Parathyroid adenoma (tissue), 2 donors: ENCODE measurements around the gene TTC12.

Source experiments
- H2AFZ ChIP-seq: fragments of 300-600 bp; sonication (generic); one replicate; pipeline ENCODE4 v1.7.0; 2017; ENCODE audit warnings: antibody characterized with exemption, mild to moderate bottlenecking
- H3K27ac ChIP-seq: fragments of 300-600 bp; sonication (generic); one replicate; pipeline ENCODE4 v1.7.0; 2017
- H3K27me3 ChIP-seq: fragments of 300-600 bp; sonication (generic); one replicate; pipeline ENCODE4 v1.7.0; 2017; ENCODE audit warnings: low read length; ENCODE audit not compliant: control insufficient read depth, insufficient read depth
- H3K36me3 ChIP-seq: fragments of 300-600 bp; sonication (generic); one replicate; pipeline ENCODE4 v1.7.0; 2017; ENCODE audit warnings: low read length; ENCODE audit not compliant: control insufficient read depth, insufficient read depth
- H3K4me1 ChIP-seq: fragments of 300-600 bp; sonication (generic); one replicate; pipeline ENCODE4 v1.7.0; 2017; ENCODE audit warnings: control low read depth
- H3K4me2 ChIP-seq: fragments of 300-600 bp; sonication (generic); one replicate; pipeline ENCODE4 v1.7.0; 2017; ENCODE audit warnings: low read length
- H3K4me3 ChIP-seq: fragments of 300-600 bp; sonication (generic); one replicate; pipeline ENCODE4 v1.7.0; 2017; ENCODE audit warnings: low read depth, low read length
- H3K79me2 ChIP-seq: fragments of 300-600 bp; sonication (generic); one replicate; pipeline ENCODE4 v1.7.0; 2017; ENCODE audit warnings: control low read depth
- H3K9ac ChIP-seq: fragments of 300-600 bp; sonication (generic); one replicate; pipeline ENCODE4 v1.7.0; 2017; ENCODE audit warnings: mild to moderate bottlenecking
- H3K9me3 ChIP-seq: fragments of 300-600 bp; sonication (generic); one replicate; pipeline ENCODE4 v1.7.0; 2017; ENCODE audit warnings: low read length; ENCODE audit not compliant: control insufficient read depth
- CTCF ChIP-seq: fragments of 300-600 bp; sonication (generic); IDR thresholded peaks from one replicate; pipeline ENCODE4 v1.7.0; 2017; ENCODE audit warnings: antibody characterized with exemption, mild to moderate bottlenecking
- donor health status: primary hyperparathyroidism.

The TTC12 gene

DNA sequence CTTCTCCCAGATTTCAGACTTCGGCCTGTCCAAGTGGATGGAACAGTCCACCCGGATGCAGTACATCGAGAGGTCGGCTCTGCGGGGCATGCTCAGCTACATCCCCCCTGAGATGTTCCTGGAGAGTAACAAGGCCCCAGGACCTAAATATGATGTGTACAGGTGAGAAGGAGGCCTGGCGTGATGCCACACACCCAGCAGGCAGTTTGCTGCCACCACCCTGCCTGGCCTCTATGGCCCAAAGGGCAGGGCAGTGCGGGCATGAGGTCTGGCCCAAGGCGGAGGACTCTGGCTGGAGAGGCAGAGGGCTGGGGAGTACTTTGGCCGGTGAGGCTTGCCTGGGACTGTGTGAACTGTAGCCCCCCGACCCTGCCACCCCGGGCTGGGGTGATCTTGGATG, 80.5 kb downstream of the TTC12 start:
- H3K79me2 ChIP-seq, result no peaks in the 10 kb centered on the region
- no peak for TF ChIP-seq CTCF
- no peaks in the 10 kb centered on the region for H3K27me3 ChIP-seq
- no peaks in the 10 kb centered on the region for H3K4me1 ChIP-seq
- no peak overlapping the region for H3K4me3 ChIP-seq
- H3K9me3 ChIP-seq, result no peaks in the 10 kb centered on the region
- H2AFZ ChIP-seq, result no peak overlapping the region
- no peak overlapping the region for H3K9ac ChIP-seq
- H3K4me2 ChIP-seq, result no peak overlapping the region
- no peaks in the 10 kb centered on the region for H3K36me3 ChIP-seq
- no peak overlapping the region for H3K27ac ChIP-seq

GRCh38 chr11:113395782-113396336, 81.5 kb downstream of the TTC12 start:
- TF ChIP-seq CTCF, result no peak
- H3K4me2 ChIP-seq, result no peak overlapping the region
- H3K27me3 ChIP-seq, result no peaks in the 10 kb centered on the region
- H3K4me1 ChIP-seq, result no peaks in the 10 kb centered on the region
- H3K36me3 ChIP-seq, result no peaks in the 10 kb centered on the region
- no peak overlapping the region for H3K27ac ChIP-seq
- no peaks in the 10 kb centered on the region for H3K9me3 ChIP-seq
- no peaks in the 10 kb centered on the region for H3K79me2 ChIP-seq
- no peak overlapping the region for H3K9ac ChIP-seq
- H2AFZ ChIP-seq, result no peak overlapping the region
- H3K4me3 ChIP-seq, result no peak overlapping the region

DNA sequence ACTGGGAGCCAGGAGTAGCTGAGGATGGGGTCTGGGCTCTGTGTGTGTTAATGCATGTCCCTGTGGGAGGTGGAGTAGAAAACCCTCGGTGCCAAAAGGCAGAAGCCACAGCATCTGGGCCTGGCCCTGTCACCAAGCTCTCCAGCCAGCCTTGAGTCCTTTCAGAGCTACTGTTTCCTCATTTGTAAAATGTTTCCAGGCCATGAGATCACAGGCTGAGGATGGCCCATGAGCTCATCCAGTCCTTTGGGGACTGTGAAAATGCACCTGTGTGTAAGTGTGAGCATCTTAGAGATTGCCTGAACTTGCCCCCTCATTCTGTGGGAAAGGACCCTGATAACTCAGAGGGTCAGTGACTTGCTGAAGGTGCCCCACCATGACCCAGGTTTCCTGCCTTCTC, 82.3 kb downstream of the TTC12 start:
- no peak overlapping the region for H3K4me2 ChIP-seq
- no peaks in the 10 kb centered on the region for H3K27me3 ChIP-seq
- H3K27ac ChIP-seq, result no peak overlapping the region
- H3K9me3 ChIP-seq, result no peaks in the 10 kb centered on the region
- H3K4me3 ChIP-seq, result no peak overlapping the region
- H3K4me1 ChIP-seq, result no peaks in the 10 kb centered on the region
- no peak overlapping the region for H3K9ac ChIP-seq
- H2AFZ ChIP-seq, result no peak overlapping the region
- no peaks in the 10 kb centered on the region for H3K79me2 ChIP-seq
- no peak for TF ChIP-seq CTCF
- H3K36me3 ChIP-seq, result no peaks in the 10 kb centered on the region

DNA sequence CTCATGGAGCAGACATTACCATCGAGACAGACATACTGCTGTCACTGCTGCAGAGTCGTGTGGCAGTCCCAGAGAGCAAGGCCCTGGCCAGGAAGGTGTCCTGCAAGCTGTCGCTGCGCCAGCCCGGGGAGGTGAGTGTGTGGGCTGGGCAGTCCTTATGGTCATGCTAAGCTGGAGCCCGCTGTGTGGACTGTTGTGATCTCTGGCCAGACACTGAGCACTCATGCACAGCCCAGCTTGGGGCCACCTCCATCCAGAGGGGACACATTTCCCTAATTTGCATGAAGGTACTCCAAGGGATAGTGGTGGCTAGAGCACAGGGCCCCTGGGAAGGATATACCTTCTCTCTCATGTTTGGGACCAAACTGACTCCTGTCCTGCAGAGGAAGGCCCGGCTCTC, 82.8 kb downstream of the TTC12 start:
- Histone ChIP-seq H3K9ac (no peak overlapping the region), H3K27ac (no peak overlapping the region), H3K36me3 (no peaks in the 10 kb centered on the region), H2AFZ (no peak overlapping the region), H3K27me3 (no peaks in the 10 kb centered on the region), H3K4me3 (no peak overlapping the region), H3K4me2 (no peak overlapping the region), H3K79me2 (no peaks in the 10 kb centered on the region), H3K9me3 (no peaks in the 10 kb centered on the region), H3K4me1 (no peaks in the 10 kb centered on the region)
- TF ChIP-seq CTCF, result no peak

DNA sequence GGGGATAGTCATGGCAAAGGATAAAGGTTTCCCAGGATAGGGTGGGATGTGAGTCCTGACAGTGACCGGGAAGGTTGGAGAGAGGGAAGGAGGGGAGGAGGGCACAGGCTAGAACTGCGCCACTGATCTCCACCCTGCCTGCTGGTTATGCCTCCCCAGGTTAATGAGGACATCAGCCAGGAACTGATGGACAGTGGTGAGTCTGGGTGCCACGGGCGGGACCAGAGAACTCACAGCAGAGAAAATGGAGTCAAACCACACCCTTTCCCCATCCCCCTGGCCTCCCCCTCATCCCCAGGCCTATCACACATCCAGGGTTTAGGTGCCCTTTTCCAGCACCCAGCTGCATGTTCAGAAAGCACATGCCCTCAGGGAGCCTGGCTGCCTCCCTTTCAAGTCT, 83.4 kb downstream of the TTC12 start:
- Histone ChIP-seq H3K27me3 (no peaks in the 10 kb centered on the region), H2AFZ (no peak overlapping the region), H3K9me3 (no peaks in the 10 kb centered on the region), H3K36me3 (no peaks in the 10 kb centered on the region), H3K79me2 (no peaks in the 10 kb centered on the region), H3K4me1 (no peaks in the 10 kb centered on the region), H3K9ac (no peak overlapping the region), H3K4me3 (no peak overlapping the region), H3K4me2 (no peak overlapping the region), H3K27ac (no peak overlapping the region)
- TF ChIP-seq CTCF, result no peak
